Kidney capillary endothelial cell (primary cell): ENCODE results near the gene TLK1.

Experiments used
- DNase-seq: peaks from one replicate; pipeline ENCODE4 v3.0.0-alpha.2; 2018; ENCODE audit warnings: low spot score

The TLK1 gene

DNA sequence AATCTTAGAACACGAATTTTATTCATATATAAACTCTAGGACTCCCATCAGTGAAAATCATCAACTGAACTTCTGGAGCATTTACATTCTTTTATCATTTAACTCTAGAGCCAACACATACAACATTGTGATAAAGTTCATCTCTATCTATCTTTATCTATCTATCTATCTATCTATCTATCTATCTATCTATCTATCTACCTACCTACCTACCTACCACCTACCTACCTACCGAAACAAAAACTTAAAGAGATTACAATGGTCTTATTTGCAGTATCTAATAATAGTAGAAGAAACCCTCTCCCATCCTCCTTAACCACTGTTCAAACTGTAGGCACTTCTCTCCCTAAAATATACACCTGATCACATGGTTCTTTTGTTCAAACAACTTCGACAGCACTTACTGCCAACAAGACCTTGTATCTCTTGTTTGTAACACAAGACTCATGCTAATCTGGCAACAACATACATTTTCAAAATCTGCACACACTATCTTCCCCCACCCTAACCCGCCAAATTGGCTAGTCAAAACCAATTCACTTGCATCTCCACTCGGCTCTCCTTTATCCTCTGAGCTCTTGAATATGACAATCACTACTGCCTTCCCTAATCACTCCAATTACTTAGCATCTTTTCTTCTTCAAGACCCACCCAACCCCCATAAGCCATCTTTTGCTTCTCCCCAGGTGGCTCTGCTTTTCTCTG, 162.6 kb downstream of the TLK1 start:
- no peak for DNase-seq

DNA sequence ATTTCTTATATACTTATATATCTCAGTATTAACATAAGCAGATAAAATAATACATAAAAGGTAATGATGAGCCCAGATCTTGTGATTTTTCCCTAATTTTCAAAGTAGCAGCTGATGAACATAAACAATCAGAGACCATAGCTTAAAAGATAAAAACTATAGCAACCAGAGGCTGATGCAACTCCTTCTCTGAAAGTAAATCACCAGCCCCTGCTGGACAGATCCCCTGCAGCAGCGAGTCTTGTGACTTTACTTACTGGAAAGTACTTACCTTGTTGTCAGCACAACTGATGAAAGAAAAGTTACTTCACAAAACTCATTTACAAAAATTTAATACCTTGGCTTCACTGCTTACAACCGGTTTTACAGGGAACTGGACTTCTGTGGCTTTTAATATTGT, 164.4 kb downstream of the TLK1 start:
- DNase-seq, result no peak

GRCh38 chr2:170991398-170992182, 169.1 kb downstream of the TLK1 start:
- no peak for DNase-seq

- DNase-seq, result no peak
Observed at GRCh38 chr2:170986566-170987258, 174.0 kb downstream of the TLK1 start.

GRCh38 chr2:170985407-170985806, 175.3 kb downstream of the TLK1 start:
- no peak for DNase-seq

DNA sequence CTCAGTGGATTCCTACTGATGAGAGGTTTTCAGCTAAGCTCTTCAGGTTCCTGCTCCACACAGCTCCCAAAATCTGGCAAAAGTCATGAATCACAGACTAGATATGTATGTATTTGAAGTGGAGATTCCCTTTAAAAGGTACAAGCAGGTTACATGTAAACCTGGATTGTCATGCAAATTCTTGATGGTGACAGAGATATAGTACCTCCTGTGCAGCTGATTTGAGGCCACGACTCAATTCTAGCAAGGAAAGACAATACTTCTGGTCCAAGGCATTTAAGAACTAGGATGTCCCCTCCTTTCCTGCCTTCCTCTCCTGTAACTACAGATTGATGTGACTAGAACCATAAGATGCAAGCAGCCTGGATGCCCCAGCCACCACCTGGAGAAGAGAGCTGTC, 176.6 kb downstream of the TLK1 start:
- no peak for DNase-seq

DNA sequence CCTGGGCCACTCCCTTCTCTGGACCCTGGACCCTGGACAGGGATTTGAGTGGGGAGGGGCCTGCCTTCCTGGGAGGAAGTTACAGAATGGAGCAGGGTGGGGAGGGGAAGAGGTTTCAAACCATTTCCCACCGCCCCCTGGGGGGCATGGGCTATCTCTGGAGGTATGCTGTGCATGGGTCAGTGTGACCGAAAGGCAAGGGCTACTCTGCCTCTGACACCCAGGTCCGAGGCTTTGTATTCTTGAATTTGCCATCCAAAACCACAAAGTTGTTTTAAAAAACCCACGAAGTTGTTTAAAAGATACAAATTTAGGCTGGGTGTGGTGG, 184.8 kb downstream of the TLK1 start:
- DNase-seq, result no peak

GRCh38 chr2:170975127-170975942, 185.4 kb downstream of the TLK1 start:
- DNase-seq, result no peak

DNA sequence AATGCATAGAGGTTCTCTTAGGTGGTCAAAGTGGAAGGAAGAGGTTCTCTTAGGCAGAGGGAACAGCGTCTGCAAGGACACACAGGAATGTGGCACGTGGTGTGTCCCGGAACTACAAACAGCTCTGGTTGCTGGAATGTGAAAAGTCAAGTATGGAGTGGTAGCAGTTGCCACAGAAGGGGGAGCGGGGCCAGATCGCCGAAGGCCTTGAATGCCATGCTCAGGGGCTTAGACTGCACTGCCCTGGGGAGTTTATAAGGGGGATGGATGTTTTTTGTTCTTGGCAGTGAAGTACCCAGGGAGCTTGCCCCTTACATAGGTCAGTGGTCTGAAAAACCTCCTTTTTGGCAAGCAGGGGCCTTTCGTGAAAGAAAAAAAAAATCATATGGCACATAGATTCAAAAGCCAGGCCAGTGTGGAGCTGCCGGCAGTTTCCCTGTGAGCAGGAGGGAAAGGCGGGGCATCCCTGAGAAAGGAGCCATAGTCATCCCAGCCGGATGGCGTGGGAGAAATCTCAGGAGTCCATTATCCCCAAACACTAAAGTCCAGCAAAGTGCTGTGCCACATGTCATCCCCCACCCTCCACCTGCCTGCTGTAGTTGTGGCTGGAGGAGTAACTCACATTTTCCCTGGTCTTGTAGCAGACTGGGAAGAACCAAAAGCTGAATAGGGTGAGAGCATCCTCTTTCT, 186.2 kb downstream of the TLK1 start:
- no peak for DNase-seq

GRCh38 chr2:170973492-170974303, 187.0 kb downstream of the TLK1 start:
- DNase-seq, result peak; percentile 78

GRCh38 chr2:170973225-170973491, 187.5 kb downstream of the TLK1 start:
- no peak for DNase-seq

DNA sequence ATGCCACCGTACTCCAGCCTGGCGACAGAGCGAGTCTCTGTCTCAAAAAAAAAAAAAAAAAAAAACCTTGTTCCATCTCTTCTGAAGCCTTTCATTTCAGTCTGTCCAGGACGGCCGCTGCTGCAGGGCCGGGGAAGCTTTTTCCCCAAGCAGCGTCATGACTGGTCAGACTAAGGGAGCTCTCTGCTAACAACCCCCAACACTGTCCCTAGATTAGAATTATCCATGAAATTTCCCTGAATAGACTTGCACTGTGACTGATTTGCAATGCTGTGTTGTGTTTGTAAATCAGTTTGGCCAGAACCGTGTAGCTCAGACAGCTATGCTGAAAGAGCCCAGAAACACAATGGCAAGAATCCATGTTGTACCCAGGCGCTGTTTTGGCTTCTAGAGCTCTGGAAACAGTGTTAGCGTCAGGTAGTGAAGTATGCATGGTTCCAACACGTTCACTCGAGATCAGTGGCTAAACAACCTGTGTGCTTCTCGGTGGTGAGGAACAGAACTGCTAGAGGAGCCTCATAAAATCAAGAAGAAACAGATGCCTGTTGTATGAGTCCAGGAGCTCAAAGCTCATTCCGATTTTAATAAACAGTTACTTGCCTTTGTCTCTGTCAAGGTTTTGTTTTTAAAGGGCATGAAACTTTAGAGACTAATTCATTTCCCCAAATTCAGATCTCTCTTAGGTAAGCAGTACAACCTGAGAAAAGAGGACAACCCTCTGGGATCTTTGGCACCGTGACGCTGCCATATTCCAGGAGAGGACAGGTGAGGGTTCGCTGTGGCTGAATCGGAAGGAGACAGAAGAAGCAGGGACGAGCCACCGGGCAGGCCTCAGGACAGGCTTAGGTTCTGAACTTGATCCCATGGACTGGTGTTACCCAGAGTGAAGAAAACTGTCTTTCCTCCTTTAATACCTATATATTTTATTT, 188.1 kb downstream of the TLK1 start:
- no peak for DNase-seq

- no peak for DNase-seq
Observed at GRCh38 chr2:170971071-170971470, 189.6 kb downstream of the TLK1 start.

DNA sequence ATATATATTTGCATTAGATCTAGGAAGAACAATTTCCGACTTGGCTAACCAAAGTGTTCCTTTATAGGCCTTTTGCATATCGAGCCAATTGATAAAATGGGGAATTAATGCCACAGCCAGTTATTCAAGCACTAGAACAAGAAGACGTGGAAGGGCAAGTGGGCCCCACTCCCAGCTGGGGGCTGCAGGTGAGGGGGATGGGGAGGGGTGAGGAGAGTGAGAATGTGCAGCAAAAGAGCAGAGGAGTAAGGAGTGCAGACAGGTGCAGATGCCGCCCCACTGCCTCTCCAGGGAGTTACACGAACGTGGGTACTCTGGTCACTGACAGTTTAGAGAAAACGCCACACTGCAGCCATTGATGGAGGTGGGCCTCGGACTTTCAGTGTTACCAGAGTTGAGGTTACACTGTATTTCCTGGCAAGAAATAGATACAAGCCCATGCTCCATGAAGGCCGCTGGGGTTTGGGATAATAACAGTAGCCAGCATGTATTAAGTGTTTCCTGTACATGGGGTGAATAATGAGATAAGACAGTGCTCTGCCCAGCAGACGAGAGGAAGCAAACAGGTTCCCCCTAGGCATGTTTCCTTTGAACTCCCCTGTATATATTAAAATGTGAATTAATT, 190.7 kb downstream of the TLK1 start:
- DNase-seq, result no peak

GRCh38 chr2:170969030-170969429, 191.7 kb downstream of the TLK1 start:
- DNase-seq, result no peak

DNA sequence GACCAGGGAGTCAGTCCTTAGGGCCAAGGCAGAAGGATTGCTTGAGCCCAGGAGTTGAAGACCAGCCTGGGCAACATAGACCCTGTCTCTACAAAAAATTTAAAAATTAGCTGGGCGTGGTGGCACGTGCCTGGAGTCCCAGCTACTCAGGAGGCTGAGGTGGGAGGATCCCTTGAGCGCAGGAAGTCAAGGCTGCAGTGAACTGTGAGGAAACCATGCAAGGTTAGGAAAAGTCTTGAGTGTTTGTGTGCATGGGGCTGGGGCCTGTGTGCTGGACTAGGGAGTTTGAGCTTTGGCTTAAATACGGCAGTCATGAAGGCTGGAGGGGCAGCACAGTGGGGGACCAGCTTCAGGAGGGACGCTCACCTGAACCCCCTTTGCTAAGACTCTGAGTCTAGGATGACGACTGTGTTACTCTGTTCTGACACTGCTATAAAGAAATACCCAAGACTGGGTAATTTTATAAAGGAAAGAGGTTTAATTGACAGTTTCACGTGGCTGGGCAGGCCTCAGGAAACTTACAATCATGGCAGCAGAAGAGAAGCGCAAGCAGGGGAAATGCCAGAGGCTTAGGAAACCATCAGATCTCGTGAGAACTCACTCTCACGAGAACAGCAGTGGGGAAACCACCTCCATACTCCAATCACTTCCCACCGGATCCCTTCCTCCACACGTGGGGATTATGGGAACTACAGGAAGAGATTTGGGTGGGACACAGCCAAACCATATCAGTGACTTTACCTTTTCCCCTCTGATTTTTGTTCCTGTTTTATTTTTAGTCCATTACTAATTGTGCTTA, 192.3 kb downstream of the TLK1 start:
- DNase-seq, result no peak

DNA sequence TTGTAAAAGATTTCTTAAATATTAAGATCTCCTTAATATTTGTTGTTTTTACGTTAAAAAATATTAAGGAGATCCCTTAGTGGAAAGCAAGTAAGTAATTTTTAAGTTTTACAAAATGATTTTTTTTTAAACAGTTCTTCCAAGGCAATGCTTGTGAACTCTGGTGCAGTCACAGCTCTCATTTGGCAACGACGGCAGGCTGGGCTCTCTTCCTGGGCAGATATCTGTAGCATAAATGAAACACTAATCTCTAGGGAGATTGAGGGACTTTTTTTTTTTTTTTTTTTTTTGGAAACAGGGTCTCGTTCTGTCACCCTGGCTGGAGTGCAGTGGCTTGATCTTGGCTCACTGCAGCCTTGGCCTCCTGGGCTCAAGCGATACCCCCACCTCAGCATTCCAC, 193.1 kb downstream of the TLK1 start:
- DNase-seq, result no peak

DNA sequence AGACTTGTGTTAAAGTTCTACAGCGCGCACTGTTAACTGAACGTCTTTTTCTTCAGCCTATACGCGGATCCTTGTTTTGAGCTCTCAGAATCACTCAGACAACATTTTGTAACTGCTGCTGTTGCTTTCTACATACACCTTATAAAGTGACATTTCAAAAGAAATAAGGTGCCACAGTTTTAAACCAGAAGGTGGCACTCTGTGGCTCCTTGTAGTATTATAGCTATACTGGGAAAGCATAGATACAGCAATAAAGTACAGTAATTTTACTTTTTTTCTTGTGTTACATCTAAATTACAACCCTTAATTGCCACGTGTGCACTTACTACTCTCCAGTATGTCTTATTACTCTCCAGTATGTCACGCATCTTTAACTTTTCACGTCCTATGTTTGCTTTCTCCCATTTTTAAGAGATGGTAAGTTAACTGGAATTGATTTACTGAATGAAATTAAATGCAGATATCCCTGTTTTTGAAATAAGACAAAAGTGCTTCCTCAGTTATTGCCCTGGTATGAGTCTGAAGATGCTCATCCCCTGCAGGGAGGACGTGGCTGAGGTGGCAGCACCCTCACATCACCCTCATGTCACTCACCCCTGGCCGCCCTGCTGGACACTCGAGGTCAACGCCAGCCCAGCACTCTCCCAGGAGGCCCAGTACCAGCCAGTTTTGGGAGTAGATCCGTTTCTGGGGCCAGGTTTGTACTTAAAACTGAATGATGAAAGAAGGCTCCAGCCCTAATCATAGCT, 193.9 kb downstream of the TLK1 start:
- DNase-seq, result no peak
